HCT116 (cell line): ENCODE measurements around the gene TRAPPC12. TPM values are rescaled to one million over a fixed set of nuclear protein-coding genes. Genes with fewer than 3 reads are reported as not detected.

Experiments used
- ATAC-seq: fragments of 200-7000 bp; cut with Tn5 transposase; 2 replicates; pipeline ENCODE4 v1.9.1; 2020; ENCODE audit warnings: mild to moderate bottlenecking, moderate library complexity
- BruUV-seq: library from RNA; stranded (reverse); fragments of 400-500 nt; replicated peaks from 2 replicates; lab custom pipeline; 2021; lab: Mats Ljungman, UMichigan
- CTCF ChIA-PET: fragments of 300-600 bp; sonication (Branson Sonifier 250); formaldehyde crosslinking; loops from one replicate; lab custom pipeline; 2021; ENCODE audit warnings: antibody characterized with exemption; lab: Charles Lee
- POLR2A ChIA-PET: fragments of 300-600, 350-600 bp; sonication (Branson Sonifier 250); formaldehyde crosslinking; loops from one replicate; lab custom pipeline; 2021; ENCODE audit warnings: antibody characterized with exemption; lab: Charles Lee
- RAD21 ChIA-PET, 2 experiments: fragments of 300-600 bp; sonication (Branson Sonifier 250); formaldehyde crosslinking; loops; one replicate each; lab custom pipeline; 2023; ENCODE audit warnings: low total read pairs in 2 of 2; ENCODE audit not compliant: uncharacterized antibody in 2 of 2, unreplicated experiment in 2 of 2, low non-redundant PET in 1 of 2; lab: Charles Lee
- DNase-seq: peaks from one replicate; pipeline ENCODE4 v3.0.0-alpha.2; 2010; ENCODE audit warnings: low read depth, low spot score
- H2AFZ ChIP-seq: fragments of 200-600 bp; shearing (Covaris generic), sonication (generic); 2 replicates; pipeline ENCODE4 v1.6.1; 2017; ENCODE audit warnings: low read depth, mixed run types, mixed read lengths, antibody characterized with exemption, low read length; ENCODE audit not compliant: poor library complexity, severe bottlenecking
- H3K27ac ChIP-seq: 2 replicates; pipeline ENCODE4 v1.5.1; 2012; ENCODE audit warnings: low read depth, low read length
- H3K27me3 ChIP-seq: fragments of 200-600 bp; sonication (generic); 2 replicates; pipeline ENCODE4 v1.6.1; 2016; ENCODE audit warnings: mixed run types, low read length, mixed read lengths; ENCODE audit not compliant: insufficient read depth
- H3K36me3 ChIP-seq, 2 experiments: fragments of 200-500 bp in 1 of 2; fragments of 200-600 bp in 1 of 2; sonication (Bioruptor generic) in 1 of 2; sonication (generic) in 1 of 2; 2 replicates each; pipeline versions ENCODE4 v1.5.1 to v1.6.1; 2014 to 2016; ENCODE audit warnings: low read length in 2 of 2, inconsistent platforms in 1 of 2, mixed read lengths in 1 of 2, mixed run types in 1 of 2; ENCODE audit not compliant: insufficient read depth in 2 of 2, control insufficient read depth in 1 of 2
- H3K4me1 ChIP-seq, 2 experiments: fragments of 200-600 bp in 1 of 2; sonication (generic) in 1 of 2; 2 replicates each; pipeline versions ENCODE4 v1.5.1 to v1.6.1; 2012 to 2017; ENCODE audit warnings: low read length in 2 of 2, inconsistent platforms in 1 of 2, mild to moderate bottlenecking in 1 of 2, mixed read lengths in 1 of 2, mixed run types in 1 of 2, moderate library complexity in 1 of 2; ENCODE audit not compliant: insufficient read depth in 2 of 2, control insufficient read depth in 1 of 2
- H3K4me2 ChIP-seq: fragments of 200-600 bp; sonication (generic); 2 replicates; pipeline ENCODE4 v1.6.1; 2017; ENCODE audit warnings: mixed run types, low read length, mixed read lengths
- H3K4me3 ChIP-seq, 2 experiments: fragments of 200-600 bp in 1 of 2; sonication (generic) in 1 of 2; replicated peaks in 1 of 2; 2 replicates each; pipeline ENCODE4 v1.5.1; 2011 to 2016; ENCODE audit warnings: low read length in 2 of 2, control low read depth in 1 of 2, low read depth in 1 of 2, mild to moderate bottlenecking in 1 of 2, mixed read lengths in 1 of 2, mixed run types in 1 of 2
- H3K79me2 ChIP-seq: fragments of 200-600 bp; sonication (generic); 2 replicates; pipeline ENCODE4 v1.6.1; 2017; ENCODE audit warnings: mild to moderate bottlenecking, mixed run types, low read length, moderate library complexity, mixed read lengths; ENCODE audit not compliant: insufficient read depth
- H3K9ac ChIP-seq: fragments of 200-600 bp; sonication (generic); 2 replicates; pipeline ENCODE4 v1.6.1; 2016; ENCODE audit warnings: low read length, mixed read lengths
- H3K9me2 ChIP-seq: fragments of 200-600 bp; sonication (generic), shearing (Covaris generic); 2 replicates; pipeline ENCODE4 v1.6.1; 2017; ENCODE audit warnings: mixed run types, mild to moderate bottlenecking, moderate library complexity; ENCODE audit not compliant: insufficient read depth
- H3K9me3 ChIP-seq, 2 experiments: fragments of 200-500 bp in 1 of 2; fragments of 200-600 bp in 1 of 2; sonication (Bioruptor generic) in 1 of 2; sonication (generic) in 1 of 2; 2 replicates each; pipeline ENCODE4 v1.6.1; 2014 to 2017; ENCODE audit warnings: low read length in 2 of 2, mixed read lengths in 2 of 2, inconsistent platforms in 1 of 2, low read depth in 1 of 2, mild to moderate bottlenecking in 1 of 2, mixed run types in 1 of 2, moderate library complexity in 1 of 2; ENCODE audit not compliant: control insufficient read depth in 1 of 2, insufficient read depth in 1 of 2
- H4K20me1 ChIP-seq: fragments of 200-600 bp; sonication (generic), shearing (Covaris generic); 2 replicates; pipeline ENCODE4 v1.6.1; 2017; ENCODE audit warnings: mixed run types, mild to moderate bottlenecking, moderate library complexity; ENCODE audit not compliant: insufficient read depth
- CBX3 ChIP-seq: IDR thresholded peaks from 2 replicates; pipeline ENCODE4 v1.6.1; 2012; ENCODE audit warnings: low read depth
- CEBPB ChIP-seq: IDR thresholded peaks from 2 replicates; pipeline ENCODE4 v1.6.1; 2012; ENCODE audit warnings: low read depth
- ELF1 ChIP-seq: IDR thresholded peaks from 2 replicates; pipeline ENCODE4 v1.6.1; 2012; ENCODE audit warnings: low read depth, borderline replicate concordance
- EZH2phosphoT487 ChIP-seq: fragments of 200-600 bp; IDR thresholded peaks from 2 replicates; pipeline ENCODE4 v1.6.1; 2018; ENCODE audit warnings: antibody characterized with exemption, borderline replicate concordance
- POLR2AphosphoS5 ChIP-seq: IDR thresholded peaks from 2 replicates; pipeline ENCODE4 v1.6.1; 2011; ENCODE audit warnings: mild to moderate bottlenecking, low read depth, low read length, moderate library complexity
- RAD21 ChIP-seq: IDR thresholded peaks from 2 replicates; pipeline ENCODE4 v1.6.1; 2012; ENCODE audit warnings: low read depth, mild to moderate bottlenecking
- SIN3A ChIP-seq: IDR thresholded peaks from 2 replicates; pipeline ENCODE4 v1.6.1; 2012; ENCODE audit warnings: low read depth
- SP1 ChIP-seq: IDR thresholded peaks from 2 replicates; pipeline ENCODE4 v1.6.1; 2012; ENCODE audit warnings: low read depth
- SRF ChIP-seq: IDR thresholded peaks from 2 replicates; pipeline ENCODE4 v1.6.1; 2012; ENCODE audit warnings: low read depth
- ZFX ChIP-seq: fragments of 450-650 bp; IDR thresholded peaks from 2 replicates; pipeline ENCODE4 v1.6.1; 2017
- ZNF274 ChIP-seq: fragments of 200-500 bp; sonication (Bioruptor generic); IDR thresholded peaks from 2 replicates; pipeline ENCODE4 v1.6.1; 2014; ENCODE audit warnings: mild to moderate bottlenecking, low read depth, low read length, inconsistent platforms
- intact Hi-C: fragments of 100-400 bp; cut with micrococcal nuclease; formaldehyde crosslinking; loops from 2 replicates; pipeline ENCODE4 v1.10.0; 2022
- total RNA-seq: library from RNA; stranded (reverse); gene quantifications from one replicate; pipeline ENCODE4 v1.2.1, GENCODE V29; 2021; ENCODE audit not compliant: unreplicated experiment
- TF ChIP-seq, protein P1 (sequence below): IDR thresholded peaks from 2 replicates; pipeline ENCODE4 v1.6.1; 2011; ENCODE audit warnings: mild to moderate bottlenecking, low read length, moderate library complexity; ENCODE audit not compliant: insufficient replicate concordance; ENCODE audit errors: extremely low read depth
- TF ChIP-seq, protein P2 (sequence below): IDR thresholded peaks from 2 replicates; pipeline ENCODE4 v1.6.1; 2012
- TF ChIP-seq, protein P3 (sequence below), 3 experiments: fragments of 200-600 bp in 1 of 3; sonication (generic) in 1 of 3; IDR thresholded peaks in 2 of 3; conservative IDR thresholded peaks in 1 of 3; 2 replicates each; pipeline ENCODE4 v1.5.1; 2012 to 2017; ENCODE audit warnings: low read depth in 2 of 3, low read length in 2 of 3, antibody characterized with exemption in 1 of 3, borderline replicate concordance in 1 of 3, control low read depth in 1 of 3, mild to moderate bottlenecking in 1 of 3, mixed read lengths in 1 of 3, mixed run types in 1 of 3, moderate library complexity in 1 of 3; ENCODE audit not compliant: insufficient read depth in 1 of 3
- TF ChIP-seq, protein P4 (sequence below): IDR thresholded peaks from 2 replicates; pipeline ENCODE4 v1.6.1; 2012

The TRAPPC12 gene
- total RNA-seq, 1 experiment from 2014 or later: 47.4 TPM

GRCh38 chr2:3483227-3483985 lies 103.9 kb downstream of the TRAPPC12 start:
- intact Hi-C loops: no loop called here
- TF ChIP-seq, protein P1, sequence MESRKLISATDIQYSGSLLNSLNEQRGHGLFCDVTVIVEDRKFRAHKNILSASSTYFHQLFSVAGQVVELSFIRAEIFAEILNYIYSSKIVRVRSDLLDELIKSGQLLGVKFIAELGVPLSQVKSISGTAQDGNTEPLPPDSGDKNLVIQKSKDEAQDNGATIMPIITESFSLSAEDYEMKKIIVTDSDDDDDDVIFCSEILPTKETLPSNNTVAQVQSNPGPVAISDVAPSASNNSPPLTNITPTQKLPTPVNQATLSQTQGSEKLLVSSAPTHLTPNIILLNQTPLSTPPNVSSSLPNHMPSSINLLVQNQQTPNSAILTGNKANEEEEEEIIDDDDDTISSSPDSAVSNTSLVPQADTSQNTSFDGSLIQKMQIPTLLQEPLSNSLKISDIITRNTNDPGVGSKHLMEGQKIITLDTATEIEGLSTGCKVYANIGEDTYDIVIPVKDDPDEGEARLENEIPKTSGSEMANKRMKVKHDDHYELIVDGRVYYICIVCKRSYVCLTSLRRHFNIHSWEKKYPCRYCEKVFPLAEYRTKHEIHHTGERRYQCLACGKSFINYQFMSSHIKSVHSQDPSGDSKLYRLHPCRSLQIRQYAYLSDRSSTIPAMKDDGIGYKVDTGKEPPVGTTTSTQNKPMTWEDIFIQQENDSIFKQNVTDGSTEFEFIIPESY: no peak
- TF ChIP-seq POLR2AphosphoS5: no peak
- TF ChIP-seq, protein P2, sequence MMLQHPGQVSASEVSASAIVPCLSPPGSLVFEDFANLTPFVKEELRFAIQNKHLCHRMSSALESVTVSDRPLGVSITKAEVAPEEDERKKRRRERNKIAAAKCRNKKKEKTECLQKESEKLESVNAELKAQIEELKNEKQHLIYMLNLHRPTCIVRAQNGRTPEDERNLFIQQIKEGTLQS: no peak
- no peak for TF ChIP-seq EZH2phosphoT487
- no peak for TF ChIP-seq ELF1
- TF ChIP-seq ZFX: no peak
- no peak for TF ChIP-seq SRF
- TF ChIP-seq, protein P3, sequence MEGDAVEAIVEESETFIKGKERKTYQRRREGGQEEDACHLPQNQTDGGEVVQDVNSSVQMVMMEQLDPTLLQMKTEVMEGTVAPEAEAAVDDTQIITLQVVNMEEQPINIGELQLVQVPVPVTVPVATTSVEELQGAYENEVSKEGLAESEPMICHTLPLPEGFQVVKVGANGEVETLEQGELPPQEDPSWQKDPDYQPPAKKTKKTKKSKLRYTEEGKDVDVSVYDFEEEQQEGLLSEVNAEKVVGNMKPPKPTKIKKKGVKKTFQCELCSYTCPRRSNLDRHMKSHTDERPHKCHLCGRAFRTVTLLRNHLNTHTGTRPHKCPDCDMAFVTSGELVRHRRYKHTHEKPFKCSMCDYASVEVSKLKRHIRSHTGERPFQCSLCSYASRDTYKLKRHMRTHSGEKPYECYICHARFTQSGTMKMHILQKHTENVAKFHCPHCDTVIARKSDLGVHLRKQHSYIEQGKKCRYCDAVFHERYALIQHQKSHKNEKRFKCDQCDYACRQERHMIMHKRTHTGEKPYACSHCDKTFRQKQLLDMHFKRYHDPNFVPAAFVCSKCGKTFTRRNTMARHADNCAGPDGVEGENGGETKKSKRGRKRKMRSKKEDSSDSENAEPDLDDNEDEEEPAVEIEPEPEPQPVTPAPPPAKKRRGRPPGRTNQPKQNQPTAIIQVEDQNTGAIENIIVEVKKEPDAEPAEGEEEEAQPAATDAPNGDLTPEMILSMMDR (IDR thresholded peaks at IDR 0.05 in 2 of 3, conservative IDR thresholded peaks at IDR 0.05 in 1 of 3; ENCODE audit: borderline replicate concordance in 1 of 3, insufficient read depth in 1 of 3, low read depth in 2 of 3, low read length in 2 of 3): no peak
- TF ChIP-seq RAD21: no peak
- no peak for TF ChIP-seq ZNF274
- no peak for TF ChIP-seq SIN3A
- TF ChIP-seq SP1: no peak
- no peak for TF ChIP-seq CEBPB
- TF ChIP-seq CBX3: no peak
- TF ChIP-seq, protein P4, sequence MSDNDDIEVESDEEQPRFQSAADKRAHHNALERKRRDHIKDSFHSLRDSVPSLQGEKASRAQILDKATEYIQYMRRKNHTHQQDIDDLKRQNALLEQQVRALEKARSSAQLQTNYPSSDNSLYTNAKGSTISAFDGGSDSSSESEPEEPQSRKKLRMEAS: no peak
- TF ChIP-seq, all 23 proteins: peak for 0
- no peaks in the 10 kb centered on the region for H4K20me1 ChIP-seq
- H3K4me3 ChIP-seq: no peak overlapping the region
- BruUV-seq: no TSS peak
- H3K4me1 ChIP-seq: no peaks in the 10 kb centered on the region
- H3K9me3 ChIP-seq: no peaks in the 10 kb centered on the region
- H3K27ac ChIP-seq: no peak overlapping the region
- ChIA-PET RAD21 (no interaction called here), CTCF (no interaction called here), POLR2A (no interaction called here)
- no peak overlapping the region for H3K9ac ChIP-seq
- no peaks in the 10 kb centered on the region for H3K9me2 ChIP-seq
- no peaks in the 10 kb centered on the region for H3K36me3 ChIP-seq
- no peak overlapping the region for H3K4me2 ChIP-seq
- H3K27me3 ChIP-seq: no peaks in the 10 kb centered on the region
- H3K79me2 ChIP-seq: no peaks in the 10 kb centered on the region
- H2AFZ ChIP-seq: no peak overlapping the region
- DNase-seq: no peak
- ATAC-seq: peak; percentile 37
